ENCODE measurements around the gene DSCAML1. TPM values are rescaled to one million over a fixed set of nuclear protein-coding genes. Genes with fewer than 3 reads are reported as not detected.

DSCAML1 gene
- total and polyA plus RNA-seq, 10 of the 15 experiments (the other 5 are each of a cell fraction or from before 2014, with no cell fraction given) = 0.03 to 0.18 (median 0.06) TPM; not detected in 1

- TF ChIP-seq ZBTB11 (CRISPR knock-in tag; IDR thresholded peaks at IDR 0.05) (no peak), BHLHE40 (IDR thresholded peaks at IDR 0.05; ENCODE audit: borderline replicate concordance in 1 of 2, low read depth in 2 of 2, low read length in 1 of 2) (no peak)
These were observed 236.1 kb downstream of the DSCAML1 start (continued) for GRCh38 chr11:117560780-117561530.

DNA sequence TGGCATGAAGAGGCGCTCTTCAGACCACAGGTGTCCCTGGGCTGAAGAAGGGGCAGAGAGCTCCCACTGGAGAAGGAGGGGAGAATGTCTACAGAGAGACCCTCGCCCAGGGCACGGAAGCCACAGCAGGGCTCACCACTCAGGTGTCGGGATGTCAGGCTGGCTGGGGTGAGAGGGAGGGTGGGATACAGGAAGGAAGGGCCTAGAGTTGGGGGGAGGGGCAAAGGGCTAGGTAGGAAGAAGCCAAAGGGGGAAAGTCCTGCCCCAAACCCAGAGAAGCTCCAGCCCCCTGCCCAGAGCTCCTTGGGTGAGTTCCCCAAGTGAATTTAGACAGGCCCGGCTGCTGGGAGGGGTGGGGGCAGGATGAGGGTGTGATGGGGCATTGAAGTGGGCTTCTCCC is 237.3 kb downstream of the DSCAML1 start:
- ChIA-PET RAD21 (ENCODE audit: unreplicated experiment) (no interaction called here), SMC1A (ENCODE audit: uncharacterized antibody, unreplicated experiment) (no interaction called here), CTCF (no interaction called here), POLR2A (no interaction called here)
- in situ Hi-C loops (cut with MboI) = no loop called here
- intact Hi-C loops (cut with micrococcal nuclease; ENCODE audit: unreplicated experiment) = no loop called here
- WGBS (ENCODE audit: insufficient coverage, insufficient replicate concordance, low lambda C conversion rate, missing lambda C conversion rate) = 28% methylated on average over 5 of the region's 5 CpGs
- Histone ChIP-seq H3K27ac (ENCODE audit: control insufficient read depth, insufficient read depth) (no peak overlapping the region), H4K20me1 (ENCODE audit: control insufficient read depth, insufficient read depth) (no peaks in the 10 kb centered on the region), H3K79me2 (ENCODE audit: control insufficient read depth, insufficient read depth, low read length) (no peaks in the 10 kb centered on the region), H3K36me3 (ENCODE audit: control insufficient read depth in 2 of 2, insufficient read depth in 2 of 2, low read length in 1 of 2) (no peaks in the 10 kb centered on the region), H3K9me3 (replicated peaks; ENCODE audit: control insufficient read depth, insufficient read depth, low read length) (no peaks in the 10 kb centered on the region), H3K4me1 (ENCODE audit: control insufficient read depth, insufficient read depth, low read length) (no peaks in the 10 kb centered on the region), H3K27me3 (replicated peaks in 1 of 2; ENCODE audit: control insufficient read depth in 2 of 2, insufficient read depth in 2 of 2, low read length in 1 of 2) (peaks cover 1 to 3% of the 10 kb centered on the region in 2 experiments; a peak in 3 of 4 replicates), H2AFZ (ENCODE audit: control insufficient read depth, low read depth, low read length) (no peak overlapping the region), H3K4me2 (ENCODE audit: control insufficient read depth, insufficient read depth) (no peak overlapping the region), H3K9ac (ENCODE audit: control insufficient read depth, insufficient read depth, low read length) (no peak overlapping the region), H3K4me3 (no peak overlapping the region)
- no peak for ATAC-seq
- DNase-seq (ENCODE audit: low read depth, low spot score) = no peak
- FAIRE-seq = no peak
- BruUV-seq (replicated peaks) = no TSS peak
- TF ChIP-seq IKZF1 (conservative IDR thresholded peaks at IDR 0.05) = no peak

All from GM12878 (cell line).